HepG2 (cell line): ENCODE measurements around the gene MOXD1. TPM values are rescaled to one million over a fixed set of nuclear protein-coding genes. Genes with fewer than 3 reads are reported as not detected.

Experiments
- ATAC-seq: fragments of 200-7000 bp; cut with Tn5 transposase; 3 replicates; pipeline ENCODE4 v1.9.1; 2020; ENCODE audit warnings: mild to moderate bottlenecking, moderate library complexity
- BruUV-seq: library from RNA; stranded (reverse); fragments of 400-500 nt; replicated peaks from 2 replicates; lab custom pipeline; 2021; lab: Mats Ljungman, UMichigan
- CTCF ChIA-PET: fragments of 300-600 bp; formaldehyde crosslinking; extraction: SDS; loops from one replicate; lab custom pipeline; 2021; ENCODE audit warnings: low total read pairs, inconsistent platforms, low intra/inter-chr PET ratio; lab: Yijun Ruan, JAX
- POLR2A ChIA-PET: fragments of 350-600 bp; sonication (Branson Sonifier 250); formaldehyde crosslinking; loops from one replicate; lab custom pipeline; 2020; ENCODE audit warnings: antibody characterized with exemption, inconsistent platforms; lab: Yijun Ruan, JAX
- DNase-seq: peaks from one replicate; pipeline ENCODE4 v3.0.0-alpha.2; 2015; ENCODE audit warnings: low spot score
- FAIRE-seq: peaks from 3 replicates; lab custom pipeline; 2011; peaks lifted over from hg19 to GRCh38; lab: Jason Lieb, UNC
- H2AFZ ChIP-seq: one replicate; pipeline ENCODE4 v1.6.1; 2011; ENCODE audit warnings: low read length, inconsistent platforms
- H3K27ac ChIP-seq: fragments of 300-600 bp; 3 replicates; pipeline ENCODE4 v1.8.0; 2011; ENCODE audit warnings: mixed run types, mild to moderate bottlenecking, mixed read lengths, low read length, inconsistent platforms; ENCODE audit not compliant: insufficient read depth; ENCODE audit errors: extremely low read length
- H3K27me3 ChIP-seq, 2 experiments: fragments of 200-600 bp in 1 of 2; 2 replicates in 1 of 2; 3 replicates in 1 of 2; pipeline versions ENCODE4 v1.6.0 to v1.8.0; 2011; ENCODE audit warnings: low read length in 2 of 2, mild to moderate bottlenecking in 2 of 2, moderate library complexity in 2 of 2, inconsistent platforms in 1 of 2; ENCODE audit not compliant: insufficient read depth in 2 of 2, control insufficient read depth in 1 of 2
- H3K36me3 ChIP-seq, 2 experiments: fragments of 200-600 bp in 1 of 2; replicated peaks in 1 of 2; 2 replicates in 1 of 2; 3 replicates in 1 of 2; pipeline versions ENCODE4 v1.5.1 to v1.8.0; 2011; ENCODE audit warnings: low read length in 2 of 2, inconsistent platforms in 1 of 2; ENCODE audit not compliant: insufficient read depth in 2 of 2, control insufficient read depth in 1 of 2
- H3K4me1 ChIP-seq: 2 replicates; pipeline ENCODE4 v1.5.1; 2012; ENCODE audit warnings: low read length, inconsistent platforms; ENCODE audit not compliant: insufficient read depth
- H3K4me2 ChIP-seq: 2 replicates; pipeline ENCODE4 v1.6.0; 2011; ENCODE audit warnings: low read depth, low read length, inconsistent platforms
- H3K4me3 ChIP-seq, 3 experiments: fragments of 200-600 bp in 1 of 3; sonication (generic), shearing (Covaris generic) in 1 of 3; replicated peaks in 1 of 3; 2 replicates each; pipeline ENCODE4 v1.5.1; 2011 to 2016; ENCODE audit warnings: low read length in 3 of 3, inconsistent platforms in 2 of 3, low read depth in 2 of 3, mild to moderate bottlenecking in 2 of 3, control low read depth in 1 of 3, mixed read lengths in 1 of 3; ENCODE audit not compliant: insufficient read depth in 1 of 3
- H3K79me2 ChIP-seq: one replicate; pipeline ENCODE4 v1.6.1; 2011; ENCODE audit warnings: low read length, inconsistent platforms; ENCODE audit not compliant: insufficient read depth
- H3K9ac ChIP-seq: 2 replicates; pipeline ENCODE4 v1.6.0; 2011; ENCODE audit warnings: mild to moderate bottlenecking, low read depth, low read length, inconsistent platforms; ENCODE audit not compliant: insufficient read depth
- H3K9me3 ChIP-seq: 2 replicates; pipeline ENCODE4 v1.5.1; 2012; ENCODE audit warnings: mild to moderate bottlenecking, low read length
- H4K20me1 ChIP-seq: 2 replicates; pipeline ENCODE4 v1.6.0; 2011; ENCODE audit warnings: inconsistent platforms, mild to moderate bottlenecking, low read length, moderate library complexity; ENCODE audit not compliant: insufficient read depth
- MED1 ChIP-seq: sonication (generic); formaldehyde crosslinking; IDR thresholded peaks from 2 replicates; pipeline ENCODE4 v1.4.0; 2020; ENCODE audit warnings: missing genetic modification reagents
- RARA ChIP-seq: IDR thresholded peaks from 2 replicates; pipeline ENCODE4 v1.6.1; 2016; ENCODE audit warnings: missing genetic modification reagents, missing compliant biosample characterization
- SMC3 ChIP-seq: IDR thresholded peaks from 2 replicates; pipeline ENCODE4 v1.6.1; 2011; ENCODE audit warnings: low read length, improper control_type of control experiment
- STAG1 ChIP-seq: sonication (generic); formaldehyde crosslinking; IDR thresholded peaks from 2 replicates; pipeline ENCODE4 v1.4.0; 2020; ENCODE audit warnings: missing genetic modification reagents
- ZNF614 ChIP-seq: IDR thresholded peaks from 2 replicates; pipeline ENCODE4 v1.6.1; 2018; ENCODE audit warnings: missing biosample characterization, missing genetic modification reagents, inconsistent platforms, borderline replicate concordance
- WGBS: methylation state at CpG from one replicate; pipeline ENCODE4 v1.1.6; 2017; ENCODE audit warnings: low lambda C conversion rate; 5-methylcytosine and 5-hydroxymethylcytosine counted together
- in situ Hi-C: cut with HindIII; loops from 2 replicates; pipeline ENCODE4 v1.10.0; 2017; ENCODE audit warnings: low pct_unique_long_range_greater_than_20kb; ENCODE audit not compliant: extremely low pct_ligation_motif_present
- intact Hi-C: fragments of 100-400 bp; cut with micrococcal nuclease; formaldehyde crosslinking; loops from one replicate; pipeline ENCODE4 v1.10.0; 2022; ENCODE audit not compliant: unreplicated experiment
- polyA plus RNA-seq, 8 experiments: library from polyadenylated mRNA; depleted of rRNA in 3 of 8; stranded (reverse) in 7 of 8; unstranded in 1 of 8; fragments of >200 nt; fragmentation: Illumina TruSeq in 4 of 8; extraction: Trizol in 4 of 8; gene quantifications; 2 replicates each; pipeline versions ENCODE4 v1.2.1 to v1.2.3, GENCODE V29; 2011 to 2016; ENCODE audit warnings: low read depth in 4 of 8, missing spikeins in 1 of 8, mixed read lengths in 1 of 8; ENCODE audit not compliant: insufficient read depth in 1 of 8
- total RNA-seq, 5 experiments: library from RNA; depleted of rRNA; stranded (reverse); fragments of >200 nt; fragmentation: Illumina TruSeq; extraction: Trizol; gene quantifications; 2 replicates each; pipeline ENCODE4 v1.2.3, GENCODE V29; 2016; ENCODE audit warnings: low read depth in 1 of 5
- TF ChIP-seq, protein P1 (sequence below): sonication (generic); formaldehyde crosslinking; IDR thresholded peaks from 2 replicates; pipeline ENCODE4 v1.4.0; 2020; ENCODE audit warnings: missing genetic modification reagents; ENCODE audit errors: not compliant biosample characterization
- TF ChIP-seq, protein P2 (sequence below): sonication (generic); formaldehyde crosslinking; IDR thresholded peaks from 2 replicates; pipeline ENCODE4 v1.5.0; 2020; ENCODE audit warnings: mild to moderate bottlenecking, missing genetic modification reagents, moderate library complexity

Gene MOXD1
- total and polyA plus RNA-seq, 2 of the 13 experiments (the other 11 are each of a cell fraction or from before 2014, with no cell fraction given), result 0.03 TPM; not detected in 1

DNA sequence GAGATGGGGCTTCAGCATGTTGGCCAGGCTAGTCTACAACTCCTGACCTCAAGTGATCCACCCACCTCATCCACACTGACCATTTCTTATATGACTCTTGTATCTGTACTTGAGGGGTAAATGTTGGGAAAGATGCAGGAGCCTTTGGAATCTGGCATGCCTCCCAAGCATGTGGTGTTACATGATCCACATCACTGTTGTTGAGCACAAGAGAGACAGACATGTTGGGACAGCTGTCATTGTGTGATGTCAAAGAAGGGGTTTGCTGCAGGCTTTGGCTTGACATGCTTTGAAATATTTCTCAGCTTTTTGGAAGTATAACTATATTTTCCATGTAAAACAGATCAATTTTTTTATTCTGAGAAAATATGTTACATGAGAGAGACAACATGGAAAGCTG, 139.9 kb downstream of the MOXD1 start:
- no peaks in the 10 kb centered on the region for H3K36me3 ChIP-seq
- H3K4me3 ChIP-seq, result no peak overlapping the region
- DNase-seq (no peak), FAIRE-seq (no peak), ATAC-seq (no peak)
- POLR2A ChIA-PET, result no interaction called here
- CTCF ChIA-PET, result no interaction called here
- no peaks in the 10 kb centered on the region for H3K27me3 ChIP-seq
- TF ChIP-seq ZNF614 (CRISPR knock-in tag), result no peak
- TF ChIP-seq, protein P1, sequence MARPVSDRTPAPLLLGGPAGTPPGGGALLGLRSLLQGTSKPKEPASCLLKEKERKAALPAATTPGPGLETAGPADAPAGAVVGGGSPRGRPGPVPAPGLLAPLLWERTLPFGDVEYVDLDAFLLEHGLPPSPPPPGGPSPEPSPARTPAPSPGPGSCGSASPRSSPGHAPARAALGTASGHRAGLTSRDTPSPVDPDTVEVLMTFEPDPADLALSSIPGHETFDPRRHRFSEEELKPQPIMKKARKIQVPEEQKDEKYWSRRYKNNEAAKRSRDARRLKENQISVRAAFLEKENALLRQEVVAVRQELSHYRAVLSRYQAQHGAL (CRISPR knock-in tag), result no peak
- H3K4me2 ChIP-seq, result no peak overlapping the region
- no TSS peak for BruUV-seq
- H3K9me3 ChIP-seq, result no peaks in the 10 kb centered on the region
- H2AFZ ChIP-seq, result no peak overlapping the region
- H3K27ac ChIP-seq, result no peak overlapping the region
- no peak overlapping the region for H3K9ac ChIP-seq
- no peaks in the 10 kb centered on the region for H3K79me2 ChIP-seq
- intact Hi-C loops, result no loop called here
- no peaks in the 10 kb centered on the region for H4K20me1 ChIP-seq
- H3K4me1 ChIP-seq, result no peaks in the 10 kb centered on the region
- in situ Hi-C loops, result no loop called here

DNA sequence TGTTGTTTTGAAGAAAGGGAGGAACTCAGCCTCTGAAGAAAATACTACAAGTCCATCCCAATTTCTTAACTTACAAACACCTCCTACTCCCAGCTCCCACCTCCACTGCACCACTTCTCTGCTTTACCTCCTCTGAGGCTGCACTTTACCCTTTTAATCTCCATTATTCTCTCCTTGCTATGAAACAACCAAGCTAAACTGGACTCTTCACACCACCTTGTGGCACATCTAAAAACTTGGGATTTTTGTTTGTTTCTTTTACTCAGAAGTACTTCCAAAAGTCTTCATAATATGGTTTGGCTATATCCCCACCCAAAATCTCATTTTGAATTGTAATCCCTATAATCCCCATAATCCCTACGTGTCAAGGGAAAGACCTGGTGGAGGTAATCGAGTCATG, 142.2 kb downstream of the MOXD1 start:
- Histone ChIP-seq H4K20me1 (no peaks in the 10 kb centered on the region), H3K4me3 (no peak overlapping the region), H3K36me3 (no peaks in the 10 kb centered on the region), H3K79me2 (no peaks in the 10 kb centered on the region), H3K27me3 (no peaks in the 10 kb centered on the region), H2AFZ (no peak overlapping the region), H3K4me2 (no peak overlapping the region), H3K9ac (no peak overlapping the region), H3K4me1 (no peaks in the 10 kb centered on the region), H3K9me3 (no peaks in the 10 kb centered on the region), H3K27ac (no peak overlapping the region)
- ChIA-PET CTCF (interaction anchor here (1.0 kb wide), 1 partner anchor 334 kb away, joined by 4 read pairs; no protein-coding TSS in a partner anchor), POLR2A (no interaction called here)
- WGBS, result 0% methylated on average over 2 of the region's 2 CpGs
- no peak; the same call in 2 of the 3 replicates for ATAC-seq
- in situ Hi-C loops (no loop called here), intact Hi-C loops (no loop called here)
- DNase-seq, result peak; percentile 7
- TF ChIP-seq RARA (CRISPR knock-in tag) (no peak), SMC3 (peak; percentile 35; the same call in 1 of the 2 replicates), MED1 (CRISPR knock-in tag) (no peak), STAG1 (CRISPR knock-in tag) (peak; percentile 61)
- TF ChIP-seq, protein P2, sequence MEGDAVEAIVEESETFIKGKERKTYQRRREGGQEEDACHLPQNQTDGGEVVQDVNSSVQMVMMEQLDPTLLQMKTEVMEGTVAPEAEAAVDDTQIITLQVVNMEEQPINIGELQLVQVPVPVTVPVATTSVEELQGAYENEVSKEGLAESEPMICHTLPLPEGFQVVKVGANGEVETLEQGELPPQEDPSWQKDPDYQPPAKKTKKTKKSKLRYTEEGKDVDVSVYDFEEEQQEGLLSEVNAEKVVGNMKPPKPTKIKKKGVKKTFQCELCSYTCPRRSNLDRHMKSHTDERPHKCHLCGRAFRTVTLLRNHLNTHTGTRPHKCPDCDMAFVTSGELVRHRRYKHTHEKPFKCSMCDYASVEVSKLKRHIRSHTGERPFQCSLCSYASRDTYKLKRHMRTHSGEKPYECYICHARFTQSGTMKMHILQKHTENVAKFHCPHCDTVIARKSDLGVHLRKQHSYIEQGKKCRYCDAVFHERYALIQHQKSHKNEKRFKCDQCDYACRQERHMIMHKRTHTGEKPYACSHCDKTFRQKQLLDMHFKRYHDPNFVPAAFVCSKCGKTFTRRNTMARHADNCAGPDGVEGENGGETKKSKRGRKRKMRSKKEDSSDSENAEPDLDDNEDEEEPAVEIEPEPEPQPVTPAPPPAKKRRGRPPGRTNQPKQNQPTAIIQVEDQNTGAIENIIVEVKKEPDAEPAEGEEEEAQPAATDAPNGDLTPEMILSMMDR (CRISPR knock-in tag), result peak; percentile 29; the same call in 1 of the 2 replicates
- FAIRE-seq, result peak; percentile 50
- no TSS peak for BruUV-seq
